IMR-90 (cell line): ENCODE measurements around the gene GPX4. TPM values are rescaled to one million over a fixed set of nuclear protein-coding genes. Genes with fewer than 3 reads are reported as not detected.

Source experiments
- ATAC-seq: fragments of 200-7000 bp; cut with Tn5 transposase; 2 replicates; pipeline ENCODE4 v1.9.1; 2020; ENCODE audit warnings: low read depth, mild to moderate bottlenecking, moderate library complexity
- BruUV-seq: library from RNA; stranded (reverse); fragments of 400-500 nt; replicated peaks from 2 replicates; lab custom pipeline; 2021; lab: Mats Ljungman, UMichigan
- CTCF ChIA-PET: fragments of 300-600 bp; formaldehyde crosslinking; extraction: SDS; loops from one replicate; lab custom pipeline; 2021; ENCODE audit warnings: antibody characterized with exemption; lab: Yijun Ruan, JAX
- POLR2A ChIA-PET: fragments of 300-600 bp; sonication (Branson Sonifier 250); formaldehyde crosslinking; loops from one replicate; lab custom pipeline; 2022; ENCODE audit warnings: antibody characterized with exemption; ENCODE audit not compliant: unreplicated experiment; lab: Charles Lee
- DNase-seq: peaks from one replicate; pipeline ENCODE4 v3.0.0; 2013
- H2AFZ ChIP-seq: replicated peaks from 2 replicates; pipeline ENCODE3; 2013; ENCODE audit warnings: low read length, mild to moderate bottlenecking; ENCODE audit not compliant: poor library complexity
- H2AK5ac ChIP-seq: 2 replicates; pipeline ENCODE4 v1.6.1; 2013; ENCODE audit warnings: low read depth, low read length, inconsistent platforms
- H2AK9ac ChIP-seq: replicated peaks from 2 replicates; pipeline ENCODE3; 2013; ENCODE audit warnings: mild to moderate bottlenecking, low read depth, low read length, moderate library complexity; ENCODE audit not compliant: poor library complexity
- H2BK120ac ChIP-seq: 2 replicates; pipeline ENCODE4 v1.6.1; 2013; ENCODE audit warnings: low read depth, low read length, inconsistent platforms
- H2BK15ac ChIP-seq: 3 replicates; pipeline ENCODE4 v1.6.1; 2013; ENCODE audit warnings: low read depth, low read length, inconsistent platforms
- H2BK20ac ChIP-seq: 2 replicates; pipeline ENCODE4 v1.6.1; 2013; ENCODE audit warnings: low read depth, mild to moderate bottlenecking, inconsistent platforms, low read length, moderate library complexity
- H2BK5ac ChIP-seq: 2 replicates; pipeline ENCODE4 v1.6.1; 2013; ENCODE audit warnings: mild to moderate bottlenecking, low read depth, low read length, inconsistent platforms; ENCODE audit not compliant: poor library complexity, severe bottlenecking
- H3K14ac ChIP-seq: replicated peaks from 2 replicates; pipeline ENCODE4 v1.6.1; 2013; ENCODE audit warnings: low read depth, low read length, inconsistent platforms
- H3K18ac ChIP-seq: 2 replicates; pipeline ENCODE4 v1.6.1; 2013; ENCODE audit warnings: low read depth, low read length, control low read depth
- H3K23ac ChIP-seq: 2 replicates; pipeline ENCODE4 v1.6.1; 2013; ENCODE audit warnings: low read depth, low read length, inconsistent platforms
- H3K27ac ChIP-seq: 2 replicates; pipeline ENCODE4 v1.5.1; 2013; ENCODE audit warnings: mild to moderate bottlenecking, control low read depth, low read length; ENCODE audit not compliant: insufficient read depth
- H3K27me3 ChIP-seq: 2 replicates; pipeline ENCODE4 v1.6.1; 2013; ENCODE audit warnings: low read length; ENCODE audit not compliant: control insufficient read depth, insufficient read depth
- H3K36me3 ChIP-seq: 2 replicates; pipeline ENCODE4 v1.6.1; 2013; ENCODE audit warnings: low read length, mixed read lengths; ENCODE audit not compliant: control insufficient read depth, insufficient read depth
- H3K4ac ChIP-seq: 2 replicates; pipeline ENCODE4 v1.6.1; 2013; ENCODE audit warnings: low read depth, low read length, inconsistent platforms
- H3K4me1 ChIP-seq: 2 replicates; pipeline ENCODE4 v1.6.1; 2013; ENCODE audit warnings: low read length, mixed read lengths; ENCODE audit not compliant: control insufficient read depth, insufficient read depth
- H3K4me2 ChIP-seq: 2 replicates; pipeline ENCODE4 v1.6.1; 2013; ENCODE audit warnings: low read depth, mild to moderate bottlenecking, control low read depth, low read length, moderate library complexity
- H3K4me3 ChIP-seq: 2 replicates; pipeline ENCODE4 v1.5.1; 2013; ENCODE audit warnings: low read depth, mild to moderate bottlenecking, control low read depth, low read length, moderate library complexity; ENCODE audit not compliant: insufficient read depth
- H3K56ac ChIP-seq: 2 replicates; pipeline ENCODE4 v1.6.1; 2013; ENCODE audit warnings: low read length, inconsistent platforms; ENCODE audit not compliant: insufficient read depth; ENCODE audit errors: extremely low read depth
- H3K79me1 ChIP-seq, 2 experiments: 2 replicates each; pipeline ENCODE4 v1.6.1; 2013; ENCODE audit warnings: low read length in 2 of 2, inconsistent platforms in 1 of 2, low read depth in 1 of 2
- H3K9ac ChIP-seq: 2 replicates; pipeline ENCODE4 v1.6.1; 2013; ENCODE audit warnings: low read depth, low read length, control low read depth
- H3K9me1 ChIP-seq: 2 replicates; pipeline ENCODE4 v1.6.1; 2013; ENCODE audit warnings: low read length, inconsistent platforms; ENCODE audit not compliant: insufficient read depth
- H3K9me3 ChIP-seq: 2 replicates; pipeline ENCODE4 v1.6.1; 2013; ENCODE audit warnings: low read length; ENCODE audit not compliant: control insufficient read depth, insufficient read depth
- H4K20me1 ChIP-seq: 2 replicates; pipeline ENCODE4 v1.6.1; 2013; ENCODE audit warnings: low read length, inconsistent platforms; ENCODE audit not compliant: insufficient read depth
- H4K5ac ChIP-seq: 2 replicates; pipeline ENCODE4 v1.6.1; 2013; ENCODE audit warnings: mild to moderate bottlenecking, low read depth, low read length, control low read depth
- H4K8ac ChIP-seq, 2 experiments: 2 replicates each; pipeline ENCODE4 v1.6.1; 2013; ENCODE audit warnings: low read depth in 2 of 2, low read length in 2 of 2, control low read depth in 1 of 2, inconsistent platforms in 1 of 2
- H4K91ac ChIP-seq: 2 replicates; pipeline ENCODE4 v1.6.1; 2013; ENCODE audit warnings: low read depth, low read length, inconsistent platforms; ENCODE audit not compliant: insufficient read depth
- CEBPB ChIP-seq: IDR thresholded peaks from 2 replicates; pipeline ENCODE4 v1.6.1; 2012; ENCODE audit warnings: low read depth, low read length, improper control_type of control experiment
- CHD1 ChIP-seq: IDR thresholded peaks from 2 replicates; pipeline ENCODE4 v1.6.1; 2012; ENCODE audit warnings: low read depth, low read length, improper control_type of control experiment
- CTCF ChIP-seq: conservative IDR thresholded peaks from 2 replicates; pipeline ENCODE4 v1.5.1; 2012; ENCODE audit warnings: mild to moderate bottlenecking, low read depth, low read length, improper control_type of control experiment
- ELK1 ChIP-seq: fragments of 150-350 bp; IDR thresholded peaks from 2 replicates; pipeline ENCODE4 v1.6.1; 2016; ENCODE audit warnings: low read depth, mild to moderate bottlenecking, low read length, moderate library complexity, borderline replicate concordance
- FOS ChIP-seq: fragments of 150-350 bp; IDR thresholded peaks from 2 replicates; pipeline ENCODE4 v1.6.1; 2016; ENCODE audit warnings: low read depth, low read length
- MAFK ChIP-seq: IDR thresholded peaks from 2 replicates; pipeline ENCODE4 v1.6.1; 2012; ENCODE audit warnings: low read depth, low read length, improper control_type of control experiment
- MAZ ChIP-seq: IDR thresholded peaks from 2 replicates; pipeline ENCODE4 v1.6.1; 2012; ENCODE audit warnings: low read depth, mild to moderate bottlenecking, low read length, improper control_type of control experiment, moderate library complexity, borderline replicate concordance
- MXI1 ChIP-seq: IDR thresholded peaks from 2 replicates; pipeline ENCODE4 v1.6.1; 2012; ENCODE audit warnings: low read depth, mild to moderate bottlenecking, low read length, moderate library complexity, borderline replicate concordance
- NFE2L2 ChIP-seq: fragments of 150-350 bp; IDR thresholded peaks from 2 replicates; pipeline ENCODE4 v1.6.1; 2016; ENCODE audit warnings: low read depth, mild to moderate bottlenecking, low read length
- POLR2A ChIP-seq: IDR thresholded peaks from 2 replicates; pipeline ENCODE4 v1.6.1; 2012; ENCODE audit warnings: mild to moderate bottlenecking, low read depth, low read length
- SMC3 ChIP-seq: fragments of 150-350 bp; IDR thresholded peaks from 2 replicates; pipeline ENCODE4 v1.6.1; 2016; ENCODE audit warnings: low read depth, mild to moderate bottlenecking, antibody characterized with exemption, low read length, moderate library complexity
- USF2 ChIP-seq: fragments of 150-350 bp; IDR thresholded peaks from 2 replicates; pipeline ENCODE4 v1.6.1; 2017; ENCODE audit warnings: mild to moderate bottlenecking, antibody characterized with exemption, low read length, low read depth
- WGBS, 2 experiments: methylation state at CpG; one replicate each; pipeline versions ENCODE4 v1.1.5 to v1.1.7; 2013; ENCODE audit warnings: missing lambda C conversion rate in 2 of 2; ENCODE audit not compliant: insufficient read length in 1 of 2; ENCODE audit errors: extremely low coverage in 2 of 2; 5-methylcytosine and 5-hydroxymethylcytosine counted together
- dilution Hi-C: fragments of 300-500 bp; cut with HindIII; formaldehyde crosslinking; loops from one replicate; pipeline ENCODE4 v1.14.3; 2018; ENCODE audit warnings: low sequenced_read_pairs; ENCODE audit not compliant: unreplicated experiment
- in situ Hi-C: fragments of 300-500 bp; cut with MboI; formaldehyde crosslinking; loops from 3 replicates; pipeline ENCODE4 v1.14.3; 2019; ENCODE audit warnings: low sequenced_read_pairs, inconsistent platforms, mixed read lengths
- intact Hi-C: fragments of 100-400 bp; cut with micrococcal nuclease; formaldehyde crosslinking; loops from 2 replicates; pipeline ENCODE4 v1.10.0; 2022
- polyA plus RNA-seq, 3 experiments: library from polyadenylated mRNA; depleted of rRNA; stranded (reverse); fragments of >200 nt; gene quantifications; 2 replicates each; pipeline ENCODE4 v1.2.3, GENCODE V29; 2012; ENCODE audit warnings: low replicate concordance in 1 of 3
- total RNA-seq: library from RNA; depleted of rRNA; stranded (reverse); fragments of >200 nt; gene quantifications from 2 replicates; pipeline ENCODE4 v1.2.3, GENCODE V29; 2012

The GPX4 gene
- total and polyA plus RNA-seq, 2 of the 4 experiments (the other 2 are of a cell fraction): 357 to 1,083 TPM

- DNase-seq: no peak
- Histone ChIP-seq H2BK120ac (no peak overlapping the region), H2AK9ac (peak overlapping the region; percentile 1), H3K27ac (no peak overlapping the region), H3K9me1 (peaks cover 1% of the 10 kb centered on the region; the same call in 1 of the 2 replicates), H3K9ac (no peak overlapping the region), H3K79me1 (peaks cover 21 to 62% of the 10 kb centered on the region in 2 experiments), H3K9me3 (no peaks in the 10 kb centered on the region), H3K23ac (no peak overlapping the region), H4K8ac (no peak overlapping the region), H3K4me1 (peaks cover 7% of the 10 kb centered on the region), H3K27me3 (no peaks in the 10 kb centered on the region), H2BK15ac (no peak overlapping the region), H3K4me2 (no peak overlapping the region), H4K20me1 (peaks cover 18% of the 10 kb centered on the region), H3K4ac (no peak overlapping the region), H2AK5ac (no peak overlapping the region), H4K91ac (no peak overlapping the region), H2AFZ (peak overlapping the region; percentile 56), H3K4me3 (no peak overlapping the region), H3K36me3 (peaks cover 93% of the 10 kb centered on the region), H4K5ac (no peak overlapping the region), H2BK5ac (peak overlapping the region; percentile 3), H3K56ac (no peak overlapping the region), H3K14ac (no peak overlapping the region), H2BK20ac (no peak overlapping the region), H3K18ac (no peak overlapping the region)
- CTCF ChIA-PET: no interaction called here
- no peak for ATAC-seq
- 96% methylated on average over 32 of the region's 63 CpGs; no CpG with 5 or more reads in 1 of the 2 experiments for WGBS, 2 experiments
- POLR2A ChIA-PET: no interaction called here
- no TSS peak for BruUV-seq
- dilution Hi-C loops: no loop called here
- intact Hi-C loops: no loop called here
- in situ Hi-C loops: no loop called here
- TF ChIP-seq MAZ (no peak), CEBPB (no peak), USF2 (no peak), POLR2A (no peak), ELK1 (no peak), CHD1 (no peak), NFE2L2 (no peak), MAFK (no peak), MXI1 (no peak), SMC3 (no peak), CTCF (no peak), FOS (no peak)
Measured at GRCh38 chr19:1122021-1122971, 18.5 kb downstream of the GPX4 start.
